BLaER1 treated with 17β-estradiol and CSF1 and Interleukin-3, amounts not matched to agents 10 nM and 100 nM (cell line): ENCODE measurements around the gene USP6NL.

Experiments
- H3K27ac ChIP-seq, 11 experiments: shearing (Covaris generic); formaldehyde crosslinking; 2 replicates each; pipeline ENCODE4 v1.8.1; 2022
- H3K27me3 ChIP-seq, 11 experiments: shearing (Covaris generic); formaldehyde crosslinking; 2 replicates each; pipeline ENCODE4 v1.8.1; 2022
- H3K36me3 ChIP-seq, 11 experiments: shearing (Covaris generic); formaldehyde crosslinking; 2 replicates each; pipeline ENCODE4 v1.8.1; 2022
- H3K4me1 ChIP-seq, 10 experiments: shearing (Covaris generic); formaldehyde crosslinking; 2 replicates each; pipeline ENCODE4 v1.8.1; 2022
- H3K4me2 ChIP-seq, 11 experiments: shearing (Covaris generic); formaldehyde crosslinking; 2 replicates each; pipeline ENCODE4 v1.8.1; 2022
- H3K4me3 ChIP-seq, 10 experiments: shearing (Covaris generic); formaldehyde crosslinking; 2 replicates each; pipeline ENCODE4 v1.8.1; 2022
- H3K9ac ChIP-seq, 11 experiments: shearing (Covaris generic); formaldehyde crosslinking; 2 replicates each; pipeline ENCODE4 v1.8.1; 2022
- H3K9me3 ChIP-seq, 11 experiments: shearing (Covaris generic); formaldehyde crosslinking; replicated peaks in 1 of 11; 2 replicates each; pipeline ENCODE4 v1.8.1; 2022
- H4K20me1 ChIP-seq, 11 experiments: shearing (Covaris generic); formaldehyde crosslinking; 2 replicates each; pipeline ENCODE4 v1.8.1; 2022
- Cebpa-rat ChIP-seq, 11 experiments: shearing (Covaris generic); IDR thresholded peaks; 2 replicates each; pipeline ENCODE4 v1.8.1; 2022

USP6NL gene

DNA sequence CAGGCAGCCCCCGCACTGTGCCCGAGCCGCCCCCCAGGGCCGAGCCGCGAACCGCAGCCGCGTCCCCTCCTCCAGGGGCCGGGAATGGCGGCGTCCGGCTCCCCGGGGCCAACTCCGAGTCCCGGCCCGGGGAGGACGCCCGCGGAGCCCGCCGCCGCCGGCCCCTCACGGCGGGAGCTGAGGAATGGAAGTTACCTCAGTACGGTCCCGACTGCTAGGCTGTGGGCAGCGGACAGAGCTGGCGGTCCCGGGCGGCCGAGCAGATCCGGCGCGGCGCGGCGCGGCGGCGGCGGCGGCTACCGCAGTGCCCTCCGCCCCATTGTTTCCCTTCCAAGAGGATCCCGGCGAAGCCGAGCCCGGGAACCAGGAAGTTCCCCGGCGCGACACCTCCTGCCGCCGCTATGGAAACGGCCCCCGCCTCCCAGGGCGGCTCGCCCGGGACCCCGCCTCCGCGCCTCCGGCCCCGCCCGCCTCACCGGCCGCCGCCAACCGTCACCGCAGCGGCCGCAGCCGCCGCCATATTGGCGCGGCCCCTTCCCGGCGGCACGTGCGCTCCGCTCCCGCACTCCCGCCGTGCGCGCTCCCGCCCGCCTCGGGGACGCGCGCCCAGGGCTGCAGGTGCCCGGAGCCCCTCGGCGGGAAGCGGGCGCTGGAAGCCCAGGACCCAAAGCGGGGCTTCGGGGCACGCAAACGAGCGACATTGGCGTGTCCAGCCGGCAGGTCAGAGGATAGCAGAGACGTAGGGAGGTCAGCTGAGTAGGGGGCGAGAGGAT, at the start of gene USP6NL:
Gene USP6NL, minus strand, starts transcription at position 403 of the 773 bp plus-strand sequence. CDS start 14,016 bp downstream, outside the sequence.
- peaks cover 31 to 43% (median 35%) of the 10 kb centered on the region in 10 experiments for H3K4me1 ChIP-seq
- peak within 1 kb of the TSS; percentile 71 to 95 (median 82) for H3K4me2 ChIP-seq
- H3K9ac ChIP-seq: peak within 1 kb of the TSS; percentile 92 to 97 (median 96)
- H3K9me3 ChIP-seq: peaks cover 3 to 14% (median 5%) of the 10 kb centered on the region in 11 experiments; a peak in 19 of 22 replicates
- TF ChIP-seq Cebpa-rat (IDR thresholded peaks at IDR 0.05): no peak
- H3K27ac ChIP-seq: peak within 1 kb of the TSS; percentile 79 to 96 (median 94)
- H3K27me3 ChIP-seq: no peaks in the 10 kb centered on the region
- peaks cover 0 to 20% (median 12%) of the 10 kb centered on the region in 11 experiments; a peak in 9 of 22 replicates for H4K20me1 ChIP-seq
- H3K4me3 ChIP-seq: peak within 1 kb of the TSS; percentile 84 to 98 (median 93)
- peaks cover 0 to 7% (median 0%) of the 10 kb centered on the region in 11 experiments; a peak in 5 of 22 replicates for H3K36me3 ChIP-seq

DNA sequence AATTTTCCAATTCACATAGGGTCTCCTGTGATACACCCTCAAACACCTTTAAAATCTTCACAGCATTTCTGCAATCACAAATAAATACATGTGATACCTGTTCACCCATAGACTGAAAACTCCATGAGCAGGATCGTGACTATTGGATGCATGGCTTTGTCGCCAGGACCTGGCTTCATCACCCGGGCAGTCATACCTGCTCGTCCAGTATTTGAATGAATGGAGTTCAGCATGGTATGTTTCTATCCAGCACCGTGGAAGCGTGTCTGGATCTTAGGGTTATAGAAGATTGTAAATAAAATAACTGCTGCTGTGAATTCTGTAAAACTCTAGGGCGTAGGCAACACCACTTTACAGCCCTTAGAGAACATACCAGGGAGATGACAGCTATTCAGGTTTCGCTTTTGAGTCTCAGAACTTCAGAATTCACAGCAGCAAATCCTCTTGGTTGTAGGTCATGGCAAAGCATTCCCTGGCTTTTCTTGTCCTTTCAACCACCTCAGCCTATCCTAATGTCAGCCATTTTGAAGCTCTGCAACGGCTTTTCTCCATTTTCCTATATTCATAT, 47.4 kb upstream of the USP6NL start:
- no peaks in the 10 kb centered on the region for H4K20me1 ChIP-seq
- H3K27me3 ChIP-seq: no peaks in the 10 kb centered on the region
- no peak overlapping the region for H3K27ac ChIP-seq
- no peak overlapping the region for H3K4me2 ChIP-seq
- H3K36me3 ChIP-seq: no peaks in the 10 kb centered on the region
- peaks cover 0 to 11% (median 1%) of the 10 kb centered on the region in 11 experiments; a peak in 6 of 22 replicates for H3K9me3 ChIP-seq
- H3K9ac ChIP-seq: no peak overlapping the region
- peaks cover 21 to 35% (median 25%) of the 10 kb centered on the region in 10 experiments for H3K4me1 ChIP-seq
- no peak for TF ChIP-seq Cebpa-rat (IDR thresholded peaks at IDR 0.05)
- H3K4me3 ChIP-seq: no peak overlapping the region

DNA sequence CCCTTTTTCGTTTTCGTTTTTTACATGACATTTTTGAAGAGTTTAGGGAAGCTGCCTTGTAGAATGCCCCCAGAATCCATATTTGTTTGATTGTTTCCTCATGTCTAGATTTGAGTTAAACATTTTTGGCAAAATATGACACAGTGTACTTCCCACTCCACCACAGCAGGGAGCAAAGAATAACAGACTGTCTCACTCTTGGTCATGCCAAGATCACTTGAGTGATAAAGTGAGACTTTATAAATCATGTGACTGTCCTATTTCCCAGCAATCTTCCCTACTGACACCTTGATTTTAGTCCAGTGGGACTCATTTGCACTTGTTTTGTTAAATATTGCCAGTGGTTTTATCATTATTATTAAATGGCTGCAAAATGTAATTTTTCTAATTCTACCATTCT, 44.4 kb upstream of the USP6NL start:
- Histone ChIP-seq H3K27me3 (no peaks in the 10 kb centered on the region), H3K9me3 (peaks cover 0 to 5% (median 0%) of the 10 kb centered on the region in 11 experiments; a peak in 2 of 22 replicates), H3K9ac (no peak overlapping the region), H3K36me3 (no peaks in the 10 kb centered on the region), H3K27ac (no peak overlapping the region), H3K4me1 (peaks cover 2 to 11% (median 4%) of the 10 kb centered on the region in 10 experiments), H4K20me1 (no peaks in the 10 kb centered on the region), H3K4me2 (no peak overlapping the region), H3K4me3 (no peak overlapping the region)
- TF ChIP-seq Cebpa-rat (IDR thresholded peaks at IDR 0.05): no peak

DNA sequence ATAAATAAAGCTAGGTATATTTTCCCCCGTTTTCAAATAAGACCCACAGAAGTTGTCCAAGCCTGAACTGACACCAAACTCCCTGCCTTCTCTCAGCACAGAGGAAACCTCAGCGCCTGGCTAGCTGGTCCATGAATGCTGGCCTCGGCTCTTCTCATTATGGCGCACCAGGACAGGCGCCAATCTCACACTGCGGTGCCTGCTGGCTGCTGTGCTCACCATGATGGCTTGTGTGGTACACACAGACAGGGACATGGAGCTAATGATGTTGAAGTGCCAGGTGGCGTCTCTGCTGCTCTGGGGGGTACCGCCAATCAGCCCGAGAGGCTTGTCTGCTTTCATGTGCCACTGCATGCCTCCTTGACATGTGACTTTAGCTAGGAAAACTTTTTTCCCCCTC, 43.2 kb upstream of the USP6NL start:
- Histone ChIP-seq H3K27me3 (no peaks in the 10 kb centered on the region), H3K4me3 (no peak overlapping the region), H3K9me3 (peaks cover 0 to 5% (median 0%) of the 10 kb centered on the region in 11 experiments; a peak in 3 of 22 replicates), H3K9ac (no peak overlapping the region), H3K36me3 (no peaks in the 10 kb centered on the region), H3K4me1 (peaks cover 0 to 5% (median 0%) of the 10 kb centered on the region in 10 experiments; a peak in 3 of 20 replicates), H3K4me2 (no peak overlapping the region), H4K20me1 (no peaks in the 10 kb centered on the region), H3K27ac (no peak overlapping the region)
- TF ChIP-seq Cebpa-rat (IDR thresholded peaks at IDR 0.05): no peak

DNA sequence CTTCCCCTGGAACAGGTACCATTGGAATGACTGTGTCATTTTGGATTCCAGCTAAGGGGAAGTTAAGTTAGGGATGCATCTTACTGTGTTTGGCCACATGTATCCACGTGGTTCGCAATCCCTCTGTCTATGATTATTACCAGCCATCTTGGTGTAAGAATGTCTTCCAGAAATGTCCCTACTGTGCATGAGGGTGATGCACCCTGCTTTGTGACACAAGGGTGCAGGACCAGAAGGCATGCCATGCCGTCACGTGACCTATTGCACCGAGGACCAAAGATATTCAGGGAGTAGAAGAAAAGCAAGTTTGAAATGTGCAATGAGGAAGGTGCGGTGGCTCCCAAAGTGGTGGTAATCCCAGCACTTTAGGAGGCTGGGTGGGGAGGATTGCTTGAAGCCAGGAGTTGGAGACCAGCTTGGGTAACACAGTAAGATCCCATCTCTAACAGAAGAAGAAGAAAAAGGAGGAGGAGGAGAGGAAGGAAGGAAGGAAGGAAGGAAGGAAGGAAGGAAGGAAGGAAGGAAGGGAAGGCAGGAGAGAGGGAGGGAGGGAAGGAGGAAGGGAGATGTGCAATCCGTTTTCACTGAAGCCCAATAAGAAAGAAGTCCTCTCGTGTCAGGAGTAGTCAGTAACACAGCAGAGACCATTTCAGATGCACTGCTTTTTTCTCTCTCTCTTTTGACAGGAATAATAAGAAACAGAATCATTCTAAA, 42.5 kb upstream of the USP6NL start:
- Histone ChIP-seq H3K27ac (no peak overlapping the region), H3K27me3 (no peaks in the 10 kb centered on the region), H3K9ac (no peak overlapping the region), H3K4me3 (no peak overlapping the region), H3K4me1 (peaks cover 0 to 5% (median 0%) of the 10 kb centered on the region in 10 experiments; a peak in 3 of 20 replicates), H3K9me3 (peaks cover 0 to 5% (median 0%) of the 10 kb centered on the region in 11 experiments; a peak in 3 of 22 replicates), H4K20me1 (no peaks in the 10 kb centered on the region), H3K4me2 (peak overlapping the region in 1 of 11 experiments; percentile 21; a peak in 2 of 22 replicates), H3K36me3 (no peaks in the 10 kb centered on the region)
- TF ChIP-seq Cebpa-rat (IDR thresholded peaks at IDR 0.05): no peak

DNA sequence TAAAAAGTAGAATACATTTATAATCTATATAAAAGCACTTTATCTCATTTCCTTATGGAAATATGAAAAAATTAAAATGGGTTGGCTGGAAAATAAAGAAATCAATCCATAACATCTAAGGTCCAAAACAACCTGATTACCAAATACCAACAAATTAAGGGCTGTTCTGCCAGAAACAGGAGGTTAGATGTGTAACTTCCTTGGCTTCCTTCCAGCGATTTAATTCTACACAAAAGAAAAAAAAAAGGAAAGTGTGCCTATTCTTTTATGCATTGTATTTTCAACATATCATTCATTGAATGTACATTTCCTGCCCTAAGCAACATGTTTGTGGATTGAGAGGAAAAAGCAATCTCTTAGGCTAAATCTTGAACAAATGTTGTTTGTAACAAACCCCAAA, 36.2 kb upstream of the USP6NL start:
- Histone ChIP-seq H3K4me1 (peaks cover 0 to 10% (median 5%) of the 10 kb centered on the region in 10 experiments; a peak in 12 of 20 replicates), H3K4me3 (no peak overlapping the region), H3K4me2 (no peak overlapping the region), H3K36me3 (no peaks in the 10 kb centered on the region), H3K27ac (no peak overlapping the region), H3K9me3 (peaks cover 0 to 4% (median 0%) of the 10 kb centered on the region in 11 experiments; a peak in 2 of 22 replicates), H4K20me1 (no peaks in the 10 kb centered on the region), H3K27me3 (no peaks in the 10 kb centered on the region), H3K9ac (no peak overlapping the region)
- TF ChIP-seq Cebpa-rat (IDR thresholded peaks at IDR 0.05): no peak

DNA sequence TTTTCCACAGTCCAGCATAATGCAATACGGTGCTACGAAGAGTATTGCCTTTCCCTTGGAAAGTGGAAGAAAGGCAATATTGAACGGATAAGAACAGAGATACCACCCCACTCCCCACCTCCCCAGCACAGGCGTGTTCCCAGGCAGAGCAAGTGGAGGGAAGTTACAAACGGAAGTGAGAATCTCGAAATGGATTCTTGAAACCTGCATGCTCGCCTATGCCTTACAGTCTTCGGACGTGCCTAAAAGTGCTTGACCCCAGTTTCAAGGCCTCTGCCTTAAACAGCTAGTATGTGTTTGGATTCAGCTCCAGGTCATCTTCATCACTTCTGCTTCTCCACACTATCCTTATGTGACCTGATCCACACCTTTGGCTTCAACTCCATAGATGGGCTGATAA, 35.0 kb upstream of the USP6NL start:
- Histone ChIP-seq H3K9ac (no peak overlapping the region), H4K20me1 (no peaks in the 10 kb centered on the region), H3K4me2 (no peak overlapping the region), H3K27ac (no peak overlapping the region), H3K9me3 (peaks cover 0 to 4% (median 0%) of the 10 kb centered on the region in 11 experiments; a peak in 3 of 22 replicates), H3K36me3 (no peaks in the 10 kb centered on the region), H3K4me1 (peaks cover 0 to 17% (median 12%) of the 10 kb centered on the region in 10 experiments; a peak in 12 of 20 replicates), H3K27me3 (no peaks in the 10 kb centered on the region), H3K4me3 (no peak overlapping the region)
- no peak for TF ChIP-seq Cebpa-rat (IDR thresholded peaks at IDR 0.05)

DNA sequence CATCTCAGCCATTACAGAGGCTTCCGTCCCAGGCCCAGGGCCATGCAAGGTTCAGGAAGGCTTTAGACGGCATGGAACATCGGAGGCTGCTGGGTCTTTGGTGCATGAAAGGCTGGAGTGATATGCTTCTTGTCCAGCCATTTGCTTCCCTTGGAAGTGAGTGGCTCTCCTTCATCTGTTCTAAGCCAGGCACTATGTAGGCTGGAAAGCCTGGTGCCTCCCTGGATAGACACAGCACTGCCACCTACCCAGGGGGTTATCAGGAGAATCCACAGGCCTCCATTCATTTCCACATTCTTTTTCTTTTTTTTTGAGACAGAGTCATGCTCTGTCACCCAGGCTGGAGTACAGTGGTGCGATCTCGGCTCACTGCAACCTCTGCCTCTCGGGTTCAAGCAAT, 31.6 kb upstream of the USP6NL start:
- peaks cover 0 to 8% (median 0%) of the 10 kb centered on the region in 11 experiments; a peak in 1 of 22 replicates for H3K9me3 ChIP-seq
- no peaks in the 10 kb centered on the region for H3K27me3 ChIP-seq
- H3K4me1 ChIP-seq: peaks cover 0 to 17% (median 12%) of the 10 kb centered on the region in 10 experiments; a peak in 12 of 20 replicates
- H3K36me3 ChIP-seq: no peaks in the 10 kb centered on the region
- no peak for TF ChIP-seq Cebpa-rat (IDR thresholded peaks at IDR 0.05)
- no peak overlapping the region for H3K4me3 ChIP-seq
- peak overlapping the region in 8 of 11 experiments; percentile 5 to 69 (median 51); a peak in 14 of 22 replicates for H3K4me2 ChIP-seq
- no peaks in the 10 kb centered on the region for H4K20me1 ChIP-seq
- peak overlapping the region in 5 of 11 experiments; percentile 20 to 58 (median 25); a peak in 5 of 22 replicates for H3K27ac ChIP-seq
- no peak overlapping the region; a peak in 1 of 22 replicates for H3K9ac ChIP-seq
